ENCODE measurements around the gene ST6GAL1.
A peak's percentile ranks its signal among the peaks of the same experiment; 100 is the strongest.
"Not testable (repeated sequence)": the region's sequence is repeated elsewhere in the genome, so short reads cannot be mapped to it uniquely, and the experiment has no call there.

ST6GAL1 gene

DNA sequence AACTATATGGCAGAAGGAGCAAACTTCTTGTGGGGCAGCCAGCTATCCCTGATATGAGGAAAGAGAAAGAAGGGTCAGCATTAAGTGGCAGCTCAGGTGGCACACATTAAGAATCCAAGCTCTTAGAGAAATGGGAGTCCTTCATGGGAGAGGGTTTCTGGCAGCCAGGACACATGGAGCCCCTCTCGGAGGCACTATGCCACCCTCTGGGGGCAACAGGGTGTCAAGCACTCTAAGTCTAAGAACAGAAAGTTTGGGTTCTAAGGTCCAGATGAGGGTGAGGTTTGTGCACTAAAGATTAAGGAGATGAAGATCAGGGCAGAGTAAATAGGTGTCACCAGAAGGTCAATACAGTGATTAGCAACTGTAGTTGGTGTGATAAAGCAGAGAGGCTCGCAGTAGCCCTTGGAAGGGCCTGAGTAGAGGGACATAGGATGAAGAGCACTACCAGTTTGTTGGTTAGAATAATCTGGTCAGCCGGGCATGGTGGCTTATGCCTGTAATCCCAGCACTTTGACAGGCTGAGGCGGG is 89.3 kb downstream of the ST6GAL1 start:
- no peak overlapping the region for H3K27ac ChIP-seq (ENCODE audit: insufficient read depth in 1 of 2, low read depth in 1 of 2, low read length in 2 of 2, poor library complexity in 1 of 2, severe bottlenecking in 2 of 2)
- H3K36me3 ChIP-seq (ENCODE audit: control insufficient read depth in 4 of 4, insufficient read depth in 4 of 4, low read length in 3 of 4) = peaks cover 0 to 19% (median 7%) of the 10 kb centered on the region in 4 experiments
- peaks cover 0 to 3% (median 0%) of the 10 kb centered on the region in 5 experiments for H3K9me3 ChIP-seq (ENCODE audit: control extremely low read depth in 1 of 5, control insufficient read depth in 4 of 5, insufficient read depth in 2 of 5, low read depth in 1 of 5, low read length in 4 of 5)
- no peak for DNase-seq
- WGBS (ENCODE audit: insufficient coverage) = 100% methylated on average over 3 of the region's 4 CpGs
- ChIA-PET CTCF (interaction anchor here (0.9 to 1.8 kb wide), 3 partner anchors 11 to 170 kb away, joined by 4 to 5 read pairs (median 5); no protein-coding TSS in a partner anchor), POLR2A (no interaction called here)
- H3K27me3 ChIP-seq (replicated peaks in 2 of 5; ENCODE audit: control insufficient read depth in 4 of 5, insufficient read depth in 5 of 5, low read length in 4 of 5) = no peaks in the 10 kb centered on the region
- H3K4me1 ChIP-seq (ENCODE audit: control extremely low read depth in 1 of 4, control insufficient read depth in 4 of 4, insufficient read depth in 4 of 4, low read length in 3 of 4) = peaks cover 2 to 14% (median 5%) of the 10 kb centered on the region in 4 experiments
- no peak overlapping the region for H3K4me3 ChIP-seq (ENCODE audit: control insufficient read depth in 1 of 7, extremely low read depth in 1 of 7, insufficient read depth in 4 of 7, low read depth in 2 of 7, low read length in 6 of 7)

DNA sequence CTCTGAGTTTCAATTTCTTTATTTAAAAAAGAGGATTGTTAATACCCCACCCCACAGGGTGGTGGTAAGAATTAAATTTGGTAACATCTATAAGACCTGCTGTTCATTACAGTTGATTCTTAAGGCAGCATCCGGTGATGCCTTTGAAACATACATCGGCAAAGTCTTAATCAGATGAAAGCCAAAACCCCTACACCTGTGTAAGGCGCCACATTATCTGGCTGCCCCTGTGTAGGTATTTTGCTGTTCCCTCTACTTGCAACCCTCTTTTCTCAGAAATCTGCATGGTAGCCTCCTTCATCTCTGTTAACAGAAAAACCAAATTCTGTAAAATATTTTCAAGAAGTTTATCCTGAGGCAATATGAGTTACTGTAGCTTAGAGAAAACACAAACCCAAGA is 90.0 kb downstream of the ST6GAL1 start:
- Histone ChIP-seq H3K36me3 (ENCODE audit: control insufficient read depth in 4 of 4, insufficient read depth in 4 of 4, low read length in 3 of 4) (peaks cover 0 to 18% (median 7%) of the 10 kb centered on the region in 4 experiments), H3K4me3 (ENCODE audit: control insufficient read depth in 1 of 7, extremely low read depth in 1 of 7, insufficient read depth in 4 of 7, low read depth in 2 of 7, low read length in 6 of 7) (no peak overlapping the region), H3K4me1 (ENCODE audit: control extremely low read depth in 1 of 4, control insufficient read depth in 4 of 4, insufficient read depth in 4 of 4, low read length in 3 of 4) (peaks cover 5 to 22% (median 13%) of the 10 kb centered on the region in 4 experiments), H3K27me3 (replicated peaks in 2 of 5; ENCODE audit: control insufficient read depth in 4 of 5, insufficient read depth in 5 of 5, low read length in 4 of 5) (no peaks in the 10 kb centered on the region), H3K9me3 (ENCODE audit: control extremely low read depth in 1 of 5, control insufficient read depth in 4 of 5, insufficient read depth in 2 of 5, low read depth in 1 of 5, low read length in 4 of 5) (peaks cover 0 to 3% (median 0%) of the 10 kb centered on the region in 5 experiments), H3K27ac (ENCODE audit: insufficient read depth in 1 of 2, low read depth in 1 of 2, low read length in 2 of 2, poor library complexity in 1 of 2, severe bottlenecking in 2 of 2) (no peak overlapping the region)
- 100% methylated on average over 3 of the region's 3 CpGs for WGBS (ENCODE audit: insufficient coverage)
- ChIA-PET CTCF (no interaction called here), POLR2A (no interaction called here)
- no peak for DNase-seq

DNA sequence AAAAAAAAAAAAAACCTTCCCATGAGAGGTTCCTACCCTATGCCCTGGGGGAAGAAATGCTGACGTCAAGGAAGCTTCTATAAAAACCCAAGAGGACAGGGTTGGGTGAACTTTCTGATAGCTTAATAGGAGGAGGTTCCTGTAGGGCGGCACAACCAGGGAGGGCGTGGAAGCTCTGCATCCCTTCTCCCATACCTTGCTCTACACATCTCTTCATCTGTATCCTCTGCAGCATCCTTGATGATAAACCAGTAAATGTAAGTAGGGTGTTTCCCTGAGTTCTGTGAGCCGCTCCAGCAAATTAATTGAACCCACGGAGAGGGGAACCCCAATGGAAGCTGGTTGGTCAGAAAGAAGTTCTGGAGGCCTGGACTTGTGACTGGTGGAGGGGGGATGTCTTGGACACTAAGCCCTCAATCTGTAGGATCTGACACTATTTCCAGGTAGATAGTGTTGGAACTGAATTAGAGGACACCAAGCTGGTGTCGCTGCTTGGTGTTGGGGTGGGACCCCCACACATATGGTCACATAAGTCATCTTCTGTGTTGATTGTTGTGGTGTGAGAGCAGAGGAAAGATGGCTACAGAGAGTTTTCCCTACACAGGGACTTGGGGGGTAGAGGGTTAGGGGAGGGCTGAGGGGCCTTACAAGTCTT is 91.5 kb downstream of the ST6GAL1 start:
- H3K4me1 ChIP-seq (ENCODE audit: control extremely low read depth in 1 of 4, control insufficient read depth in 4 of 4, insufficient read depth in 4 of 4, low read length in 3 of 4) = peaks cover 6 to 34% (median 22%) of the 10 kb centered on the region in 4 experiments
- ChIA-PET POLR2A (no interaction called here), CTCF (interaction anchor here (0.9 to 1.6 kb wide), 4 partner anchors 83 to 173 kb away, joined by 3 to 5 read pairs (median 3); no protein-coding TSS in a partner anchor)
- H3K27me3 ChIP-seq (replicated peaks in 2 of 5; ENCODE audit: control insufficient read depth in 4 of 5, insufficient read depth in 5 of 5, low read length in 4 of 5) = no peaks in the 10 kb centered on the region
- H3K36me3 ChIP-seq (ENCODE audit: control insufficient read depth in 4 of 4, insufficient read depth in 4 of 4, low read length in 3 of 4) = peaks cover 0 to 8% (median 3%) of the 10 kb centered on the region in 4 experiments
- H3K9me3 ChIP-seq (ENCODE audit: control extremely low read depth in 1 of 5, control insufficient read depth in 4 of 5, insufficient read depth in 2 of 5, low read depth in 1 of 5, low read length in 4 of 5) = peaks cover 0 to 3% (median 0%) of the 10 kb centered on the region in 5 experiments
- peak overlapping the region in 1 of 2 experiments; percentile 40 for H3K27ac ChIP-seq (ENCODE audit: insufficient read depth in 1 of 2, low read depth in 1 of 2, low read length in 2 of 2, poor library complexity in 1 of 2, severe bottlenecking in 2 of 2)
- 96% methylated on average over 3 of the region's 6 CpGs for WGBS (ENCODE audit: insufficient coverage)
- DNase-seq = peak in 1 of 3 donors; percentile 21
- H3K4me3 ChIP-seq (ENCODE audit: control insufficient read depth in 1 of 7, extremely low read depth in 1 of 7, insufficient read depth in 4 of 7, low read depth in 2 of 7, low read length in 6 of 7) = no peak overlapping the region

DNA sequence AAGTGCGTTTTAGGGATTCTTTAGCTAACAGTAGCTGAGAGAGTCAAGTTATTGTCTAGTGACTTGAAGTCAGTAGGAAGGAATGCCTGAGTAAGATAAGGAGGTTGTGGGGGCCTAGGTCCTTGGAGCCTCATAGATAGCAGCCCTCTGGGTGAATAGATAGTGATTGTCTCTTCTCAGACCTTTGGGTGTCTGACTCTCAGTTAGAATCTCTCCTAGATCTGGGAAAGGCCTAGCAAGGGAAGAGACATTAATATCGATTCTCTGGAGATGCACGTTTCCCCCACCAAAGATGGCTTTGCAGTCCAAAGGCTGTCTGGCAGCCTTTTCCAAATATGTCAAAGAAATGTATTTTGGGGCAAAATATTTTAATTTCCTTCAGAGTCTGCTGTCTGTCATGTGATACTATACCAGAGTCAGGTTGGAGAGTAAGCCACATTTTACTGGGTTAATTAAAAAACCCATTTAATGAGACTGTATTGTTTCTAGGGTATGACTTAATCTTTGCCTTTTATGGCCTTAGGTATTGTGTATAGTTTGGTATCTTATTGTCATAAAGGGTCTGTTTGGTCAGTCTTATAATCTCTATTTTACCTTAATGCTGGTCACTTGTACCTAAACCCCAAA is 92.2 kb downstream of the ST6GAL1 start:
- Histone ChIP-seq H3K36me3 (ENCODE audit: control insufficient read depth in 4 of 4, insufficient read depth in 4 of 4, low read length in 3 of 4) (peaks cover 0 to 5% (median 2%) of the 10 kb centered on the region in 4 experiments), H3K4me3 (ENCODE audit: control insufficient read depth in 1 of 7, extremely low read depth in 1 of 7, insufficient read depth in 4 of 7, low read depth in 2 of 7, low read length in 6 of 7) (no peak overlapping the region), H3K4me1 (ENCODE audit: control extremely low read depth in 1 of 4, control insufficient read depth in 4 of 4, insufficient read depth in 4 of 4, low read length in 3 of 4) (peaks cover 9 to 40% (median 25%) of the 10 kb centered on the region in 4 experiments), H3K27ac (ENCODE audit: insufficient read depth in 1 of 2, low read depth in 1 of 2, low read length in 2 of 2, poor library complexity in 1 of 2, severe bottlenecking in 2 of 2) (peak overlapping the region in 1 of 2 experiments; percentile 40), H3K27me3 (replicated peaks in 2 of 5; ENCODE audit: control insufficient read depth in 4 of 5, insufficient read depth in 5 of 5, low read length in 4 of 5) (no peaks in the 10 kb centered on the region), H3K9me3 (ENCODE audit: control extremely low read depth in 1 of 5, control insufficient read depth in 4 of 5, insufficient read depth in 2 of 5, low read depth in 1 of 5, low read length in 4 of 5) (peaks cover 0 to 3% (median 0%) of the 10 kb centered on the region in 5 experiments)
- DNase-seq = peak; percentile 70 to 89 (median 76)
- ChIA-PET POLR2A (no interaction called here), CTCF (interaction anchor here (1.0 to 1.6 kb wide), 3 partner anchors 82 to 173 kb away, joined by 3 to 5 read pairs (median 3); no protein-coding TSS in a partner anchor)
- WGBS (ENCODE audit: insufficient coverage) = 76% methylated on average over 3 of the region's 3 CpGs

DNA sequence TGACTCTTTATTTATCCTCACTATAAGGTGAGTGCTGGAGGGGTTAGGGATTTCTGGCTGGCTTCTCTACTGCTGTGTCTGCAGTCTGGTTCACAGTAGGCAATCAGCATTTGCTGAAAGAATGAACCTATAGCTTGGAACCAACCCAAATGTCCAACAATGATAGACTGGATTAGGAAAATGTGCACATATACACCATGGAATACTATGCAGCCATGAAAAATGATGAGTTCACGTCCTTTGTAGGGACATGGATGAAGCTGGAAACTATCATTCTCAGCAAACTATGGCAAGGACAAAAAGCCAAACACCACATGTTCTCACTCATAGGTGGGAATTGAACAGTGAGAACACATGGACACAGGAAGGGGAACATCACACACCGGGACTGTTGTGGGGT is 93.0 kb downstream of the ST6GAL1 start:
- CTCF ChIA-PET = interaction anchor here (0.6 to 1.4 kb wide), 2 partner anchors 38 to 91 kb away, joined by 3 read pairs; no protein-coding TSS in a partner anchor
- peaks cover 11 to 47% (median 30%) of the 10 kb centered on the region in 4 experiments for H3K4me1 ChIP-seq (ENCODE audit: control extremely low read depth in 1 of 4, control insufficient read depth in 4 of 4, insufficient read depth in 4 of 4, low read length in 3 of 4)
- H3K27me3 ChIP-seq (replicated peaks in 2 of 5; ENCODE audit: control insufficient read depth in 4 of 5, insufficient read depth in 5 of 5, low read length in 4 of 5); H3K27ac ChIP-seq (ENCODE audit: insufficient read depth in 1 of 2, low read depth in 1 of 2, low read length in 2 of 2, poor library complexity in 1 of 2, severe bottlenecking in 2 of 2); DNase-seq; POLR2A ChIA-PET; H3K36me3 ChIP-seq (ENCODE audit: control insufficient read depth in 4 of 4, insufficient read depth in 4 of 4, low read length in 3 of 4); H3K4me3 ChIP-seq (ENCODE audit: control insufficient read depth in 1 of 7, extremely low read depth in 1 of 7, insufficient read depth in 4 of 7, low read depth in 2 of 7, low read length in 6 of 7); H3K9me3 ChIP-seq (ENCODE audit: control extremely low read depth in 1 of 5, control insufficient read depth in 4 of 5, insufficient read depth in 2 of 5, low read depth in 1 of 5, low read length in 4 of 5): not testable (repeated sequence)
- WGBS (ENCODE audit: insufficient coverage) = no CpG with 5 or more reads among the region's 2 CpGs

DNA sequence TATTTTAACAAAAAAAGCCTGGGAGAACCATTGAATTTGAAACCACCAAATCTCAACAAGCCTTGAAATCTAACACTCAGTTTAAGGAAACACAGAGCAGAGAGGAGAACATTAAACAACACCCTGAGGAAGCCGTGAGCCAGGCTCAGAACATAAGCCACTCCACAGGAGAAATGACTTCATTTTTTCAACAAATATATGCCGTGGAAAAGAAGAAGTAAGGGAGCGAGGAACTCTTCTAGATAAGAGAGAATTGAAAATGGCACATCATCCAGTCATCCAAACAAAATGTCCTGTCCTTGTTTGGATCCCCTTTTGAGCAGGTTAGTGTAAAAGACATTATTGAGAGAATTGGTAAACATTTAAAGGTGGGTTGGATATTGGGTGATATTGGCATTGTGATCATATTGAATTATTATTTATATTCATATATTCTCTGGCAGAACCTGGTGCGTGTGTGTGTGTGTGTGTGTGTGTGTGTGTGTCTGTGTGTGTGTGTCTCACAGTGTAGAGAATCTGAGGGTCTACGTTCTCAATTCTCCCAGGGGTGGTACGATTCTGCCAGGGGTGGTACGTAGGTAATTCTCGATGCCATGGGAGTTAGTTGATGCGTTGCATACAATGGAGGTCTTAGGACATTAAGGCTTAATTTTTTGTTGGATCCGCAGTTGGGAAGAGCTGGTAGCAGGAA is 94.4 kb downstream of the ST6GAL1 start:
- peak in 2 of 3 donors; percentile 36 to 46 for DNase-seq
- Histone ChIP-seq H3K4me3 (ENCODE audit: control insufficient read depth in 1 of 7, extremely low read depth in 1 of 7, insufficient read depth in 4 of 7, low read depth in 2 of 7, low read length in 6 of 7) (no peak overlapping the region), H3K36me3 (ENCODE audit: control insufficient read depth in 4 of 4, insufficient read depth in 4 of 4, low read length in 3 of 4) (no peaks in the 10 kb centered on the region), H3K27me3 (replicated peaks in 2 of 5; ENCODE audit: control insufficient read depth in 4 of 5, insufficient read depth in 5 of 5, low read length in 4 of 5) (no peaks in the 10 kb centered on the region), H3K4me1 (ENCODE audit: control extremely low read depth in 1 of 4, control insufficient read depth in 4 of 4, insufficient read depth in 4 of 4, low read length in 3 of 4) (peaks cover 17 to 59% (median 42%) of the 10 kb centered on the region in 4 experiments), H3K27ac (ENCODE audit: insufficient read depth in 1 of 2, low read depth in 1 of 2, low read length in 2 of 2, poor library complexity in 1 of 2, severe bottlenecking in 2 of 2) (peak overlapping the region in 1 of 2 experiments; percentile 66), H3K9me3 (ENCODE audit: control extremely low read depth in 1 of 5, control insufficient read depth in 4 of 5, insufficient read depth in 2 of 5, low read depth in 1 of 5, low read length in 4 of 5) (peaks cover 0 to 3% (median 0%) of the 10 kb centered on the region in 5 experiments)
- 88% methylated on average over 4 of the region's 10 CpGs for WGBS (ENCODE audit: insufficient coverage)
- POLR2A ChIA-PET = no interaction called here
- CTCF ChIA-PET = interaction anchor here (0.8 to 1.5 kb wide), 2 partner anchors 96 to 115 kb away, joined by 3 to 4 read pairs; partner anchors contain the start of gene RPL39L

Data from common myeloid progenitor, CD34-positive (primary cell).